Caki2 (cell line): ENCODE results near the gene LYPLA2. TPM values are rescaled to one million over a fixed set of nuclear protein-coding genes. Genes with fewer than 3 reads are reported as not detected.
"Not testable (repeated sequence)": the region's sequence is repeated elsewhere in the genome, so short reads cannot be mapped to it uniquely, and the experiment has no call there.

Experiments
- DNase-seq: peaks from one replicate; pipeline ENCODE4 v3.0.0-alpha.2; 2015; ENCODE audit warnings: low read depth
- in situ Hi-C: cut with HindIII; loops from 2 replicates; pipeline ENCODE4 v1.10.0; 2016; ENCODE audit warnings: low sequenced_read_pairs, low pct_unique_long_range_greater_than_20kb, mixed read lengths
- total RNA-seq: library from RNA; depleted of rRNA; stranded (reverse); fragments of >200 nt; shearing (Covaris generic); gene quantifications from 2 replicates; pipeline ENCODE4 v1.2.3, GENCODE V29; 2014; ENCODE audit warnings: low replicate concordance

LYPLA2 gene
- total RNA-seq, 1 experiment from 2014 or later = 95.6 TPM

GRCh38 chr1:23797478-23798448 lies 6.8 kb downstream of the LYPLA2 start:
- DNase-seq = no peak
- in situ Hi-C loops = no loop called here

- DNase-seq = no peak
- in situ Hi-C loops = no loop called here
Observed at GRCh38 chr1:23798662-23799142, 7.8 kb downstream of the LYPLA2 start.

- no peak for DNase-seq
- in situ Hi-C loops = no loop called here
Observed at GRCh38 chr1:23799255-23799569, 8.3 kb downstream of the LYPLA2 start.

- DNase-seq = peak; percentile 93
Observed at GRCh38 chr1:23799570-23800399, 8.8 kb downstream of the LYPLA2 start.

GRCh38 chr1:23800400-23801337 lies 9.7 kb downstream of the LYPLA2 start, which contains the start of gene GALE:
TSS of gene GALE (minus strand) at chr1:23800754. CDS start at chr1:23799007, 1,747 bp downstream.
- peak; percentile 86 for DNase-seq
- in situ Hi-C loops = no loop called here

More at GRCh38 chr1:23799570-23800399, 8.8 kb downstream of the LYPLA2 start:
- in situ Hi-C loops = no loop called here

- DNase-seq = no peak
- in situ Hi-C loops = no loop called here
Observed at GRCh38 chr1:23801338-23801748, 10.4 kb downstream of the LYPLA2 start.

GRCh38 chr1:23801876-23802275 lies 10.9 kb downstream of the LYPLA2 start:
- in situ Hi-C loops = no loop called here
- no peak for DNase-seq

GRCh38 chr1:23802809-23803342 lies 11.9 kb downstream of the LYPLA2 start:
- DNase-seq, in situ Hi-C loops: not testable (repeated sequence)

- no peak for DNase-seq
- in situ Hi-C loops = no loop called here
Observed at GRCh38 chr1:23803674-23804073, 12.7 kb downstream of the LYPLA2 start.

- DNase-seq = no peak
- in situ Hi-C loops = no loop called here
Observed at GRCh38 chr1:23804183-23804835, 13.4 kb downstream of the LYPLA2 start.

- in situ Hi-C loops = no loop called here
- no peak for DNase-seq
Observed at GRCh38 chr1:23805025-23805424, 14.1 kb downstream of the LYPLA2 start.

- no peak for DNase-seq
- in situ Hi-C loops = no loop called here
Observed at GRCh38 chr1:23806280-23806679, 15.3 kb downstream of the LYPLA2 start.

- in situ Hi-C loops = no loop called here
- no peak for DNase-seq
Observed at GRCh38 chr1:23807453-23807852, 16.5 kb downstream of the LYPLA2 start.

GRCh38 chr1:23809751-23810171 lies 18.8 kb downstream of the LYPLA2 start:
- DNase-seq = peak; percentile 48
- in situ Hi-C loops = no loop called here

GRCh38 chr1:23810818-23811540 lies 20.0 kb downstream of the LYPLA2 start:
- in situ Hi-C loops = no loop called here

GRCh38 chr1:23814016-23814415 lies 23.1 kb downstream of the LYPLA2 start:
- no peak for DNase-seq
- in situ Hi-C loops = no loop called here

More at GRCh38 chr1:23810818-23811540, 20.0 kb downstream of the LYPLA2 start:
- DNase-seq = no peak
